ENCODE measurements around the gene MEIS3. TPM values are rescaled to one million over a fixed set of nuclear protein-coding genes. Genes with fewer than 3 reads are reported as not detected.
"Not testable (repeated sequence)": the region's sequence is repeated elsewhere in the genome, so short reads cannot be mapped to it uniquely, and the experiment has no call there.

MEIS3 gene
- total RNA-seq, 4 donors from 2014 or later: 11.5 to 30.8 (median 16.8) TPM

- Histone ChIP-seq H3K4me1 (no peaks in the 10 kb centered on the region), H3K36me3 (peaks cover 4 to 100% (median 43%) of the 10 kb centered on the region in 3 donors), H3K27me3 (no peaks in the 10 kb centered on the region), H3K4me3 (no peak overlapping the region), H3K9me3 (no peaks in the 10 kb centered on the region), H3K27ac (no peak overlapping the region)
- TF ChIP-seq POLR2A (IDR thresholded peaks at IDR 0.05) (no peak), EP300 (IDR thresholded peaks at IDR 0.05) (no peak), CTCF (IDR thresholded peaks at IDR 0.05) (no peak)
- no peak for DNase-seq (ENCODE audit: low spot score in 2 of 2)
- 89 to 90% methylated on average over 27 of the region's 30 CpGs for WGBS, 2 donors
These were observed 44.2 kb downstream of the MEIS3 start for GRCh38 chr19:47374876-47375693.

- Histone ChIP-seq H3K9me3 (no peaks in the 10 kb centered on the region), H3K4me3 (no peak overlapping the region), H3K36me3 (peaks cover 4 to 100% (median 49%) of the 10 kb centered on the region in 3 donors), H3K4me1 (no peaks in the 10 kb centered on the region), H3K27ac (no peak overlapping the region), H3K27me3 (no peaks in the 10 kb centered on the region)
- TF ChIP-seq POLR2A (IDR thresholded peaks at IDR 0.05) (no peak), EP300 (IDR thresholded peaks at IDR 0.05) (no peak), CTCF (IDR thresholded peaks at IDR 0.05) (no peak)
- WGBS, 2 donors: 91 to 92% methylated on average over 31 to 33 of the region's 33 CpGs
- no peak for DNase-seq (ENCODE audit: low spot score in 2 of 2)
These were observed 45.8 kb downstream of the MEIS3 start for GRCh38 chr19:47373246-47374240.

GRCh38 chr19:47372603-47373002, 46.7 kb downstream of the MEIS3 start:
- WGBS, 2 donors: 97 to 98% methylated on average over 19 to 21 of the region's 22 CpGs
- no peaks in the 10 kb centered on the region for H3K9me3 ChIP-seq
- DNase-seq (ENCODE audit: low spot score in 2 of 2): no peak
- no peak overlapping the region for H3K27ac ChIP-seq
- no peaks in the 10 kb centered on the region for H3K27me3 ChIP-seq
- TF ChIP-seq POLR2A (IDR thresholded peaks at IDR 0.05) (no peak), EP300 (IDR thresholded peaks at IDR 0.05) (no peak)
- peaks cover 4 to 95% (median 49%) of the 10 kb centered on the region in 3 donors for H3K36me3 ChIP-seq
- H3K4me3 ChIP-seq: no peak overlapping the region
- H3K4me1 ChIP-seq: no peaks in the 10 kb centered on the region

- H3K4me3 ChIP-seq: no peak overlapping the region
- H3K4me1 ChIP-seq: no peaks in the 10 kb centered on the region
- no peaks in the 10 kb centered on the region for H3K9me3 ChIP-seq
- no peaks in the 10 kb centered on the region for H3K27me3 ChIP-seq
- no peak overlapping the region for H3K27ac ChIP-seq
- H3K36me3 ChIP-seq: peaks cover 1 to 95% (median 37%) of the 10 kb centered on the region in 3 donors
- DNase-seq (ENCODE audit: low spot score in 2 of 2): no peak
- TF ChIP-seq EP300 (IDR thresholded peaks at IDR 0.05) (no peak), CTCF (IDR thresholded peaks at IDR 0.05) (no peak), POLR2A (IDR thresholded peaks at IDR 0.05) (no peak)
- 91 to 92% methylated on average over 7 to 8 of the region's 9 CpGs for WGBS, 2 donors
These were observed 48.1 kb downstream of the MEIS3 start for GRCh38 chr19:47371261-47371660.

- Histone ChIP-seq H3K36me3 (peaks cover 0 to 95% (median 28%) of the 10 kb centered on the region in 3 donors), H3K27me3 (no peaks in the 10 kb centered on the region), H3K27ac (no peak overlapping the region), H3K9me3 (no peaks in the 10 kb centered on the region), H3K4me1 (no peaks in the 10 kb centered on the region), H3K4me3 (no peak overlapping the region)
- no peak for DNase-seq (ENCODE audit: low spot score in 2 of 2)
- TF ChIP-seq EP300 (IDR thresholded peaks at IDR 0.05) (no peak), CTCF (IDR thresholded peaks at IDR 0.05) (no peak), POLR2A (IDR thresholded peaks at IDR 0.05) (no peak)
- 66 to 78% methylated on average over 10 of the region's 10 CpGs for WGBS, 2 donors
These were observed 49.2 kb downstream of the MEIS3 start for GRCh38 chr19:47370045-47370611.

- not testable (repeated sequence) for H3K4me1 ChIP-seq; H3K27ac ChIP-seq; H3K4me3 ChIP-seq; H3K27me3 ChIP-seq; DNase-seq (ENCODE audit: low spot score in 2 of 2); H3K9me3 ChIP-seq
- 93 to 96% methylated on average over 10 of the region's 10 CpGs for WGBS, 2 donors
- peaks cover 0 to 95% (median 30%) of the 10 kb centered on the region in 3 donors for H3K36me3 ChIP-seq
These were observed 53.9 kb downstream of the MEIS3 start for GRCh38 chr19:47365455-47365854.
